GM12864 (cell line): ENCODE data around the gene UBE2L3.

ENCODE experiments used
- DNase-seq: peaks from one replicate; pipeline ENCODE4 v3.0.0-alpha.2; 2011; ENCODE audit warnings: low read depth
- H3K4me3 ChIP-seq: 2 replicates; pipeline ENCODE4 v1.5.1; 2011; ENCODE audit warnings: mild to moderate bottlenecking, low read depth, low read length, control low read depth
- TF ChIP-seq, protein P1 (sequence below): IDR thresholded peaks from 2 replicates; pipeline ENCODE4 v1.5.1; 2011; ENCODE audit warnings: low read depth, mild to moderate bottlenecking, moderate library complexity, low read length, control low read depth, inconsistent platforms; ENCODE audit errors: missing control alignments

The UBE2L3 gene

DNA sequence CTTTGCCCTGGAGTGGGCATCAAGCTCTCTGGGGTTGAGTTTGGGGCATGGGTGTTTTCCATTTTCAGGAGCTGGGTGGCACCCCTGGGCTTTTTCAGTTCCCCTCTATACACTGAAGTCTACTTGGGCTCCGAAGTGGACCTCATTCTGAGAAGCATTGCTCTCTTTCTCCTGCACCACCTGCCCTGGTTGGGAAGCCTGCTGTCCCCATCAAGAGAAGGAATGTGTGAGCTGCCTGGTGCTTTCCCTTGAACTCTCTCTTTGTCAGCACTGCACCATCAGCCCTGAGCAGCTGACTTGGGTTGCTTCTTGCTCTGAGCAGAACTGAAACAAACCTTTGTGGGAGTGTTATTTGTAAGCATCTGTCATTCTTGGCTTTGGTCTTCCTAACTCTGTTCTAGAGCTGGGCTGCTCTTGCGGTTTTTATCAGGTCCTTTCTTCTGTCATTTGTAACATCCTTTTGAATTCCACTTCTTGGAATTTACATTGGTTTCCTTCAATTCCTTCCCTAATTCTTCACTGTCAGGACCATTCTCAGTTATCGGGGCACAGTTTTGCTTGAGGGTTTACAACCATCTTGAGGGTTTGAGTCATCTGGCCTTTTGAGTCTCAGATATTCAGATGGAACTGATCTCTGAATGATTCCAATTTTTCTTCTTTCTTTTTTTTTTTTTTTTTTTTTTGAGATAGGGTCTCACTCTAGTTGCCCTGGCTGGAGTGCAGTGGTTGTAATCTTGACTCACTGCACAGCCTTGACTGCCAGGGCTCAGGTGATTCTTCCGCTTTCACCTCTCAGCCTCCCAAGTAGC lies 20.5 kb downstream of the UBE2L3 start:
- TF ChIP-seq, protein P1, sequence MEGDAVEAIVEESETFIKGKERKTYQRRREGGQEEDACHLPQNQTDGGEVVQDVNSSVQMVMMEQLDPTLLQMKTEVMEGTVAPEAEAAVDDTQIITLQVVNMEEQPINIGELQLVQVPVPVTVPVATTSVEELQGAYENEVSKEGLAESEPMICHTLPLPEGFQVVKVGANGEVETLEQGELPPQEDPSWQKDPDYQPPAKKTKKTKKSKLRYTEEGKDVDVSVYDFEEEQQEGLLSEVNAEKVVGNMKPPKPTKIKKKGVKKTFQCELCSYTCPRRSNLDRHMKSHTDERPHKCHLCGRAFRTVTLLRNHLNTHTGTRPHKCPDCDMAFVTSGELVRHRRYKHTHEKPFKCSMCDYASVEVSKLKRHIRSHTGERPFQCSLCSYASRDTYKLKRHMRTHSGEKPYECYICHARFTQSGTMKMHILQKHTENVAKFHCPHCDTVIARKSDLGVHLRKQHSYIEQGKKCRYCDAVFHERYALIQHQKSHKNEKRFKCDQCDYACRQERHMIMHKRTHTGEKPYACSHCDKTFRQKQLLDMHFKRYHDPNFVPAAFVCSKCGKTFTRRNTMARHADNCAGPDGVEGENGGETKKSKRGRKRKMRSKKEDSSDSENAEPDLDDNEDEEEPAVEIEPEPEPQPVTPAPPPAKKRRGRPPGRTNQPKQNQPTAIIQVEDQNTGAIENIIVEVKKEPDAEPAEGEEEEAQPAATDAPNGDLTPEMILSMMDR: no peak
- H3K4me3 ChIP-seq: no peak overlapping the region; the same call in 1 of the 2 replicates
- peak; percentile 64 for DNase-seq

DNA sequence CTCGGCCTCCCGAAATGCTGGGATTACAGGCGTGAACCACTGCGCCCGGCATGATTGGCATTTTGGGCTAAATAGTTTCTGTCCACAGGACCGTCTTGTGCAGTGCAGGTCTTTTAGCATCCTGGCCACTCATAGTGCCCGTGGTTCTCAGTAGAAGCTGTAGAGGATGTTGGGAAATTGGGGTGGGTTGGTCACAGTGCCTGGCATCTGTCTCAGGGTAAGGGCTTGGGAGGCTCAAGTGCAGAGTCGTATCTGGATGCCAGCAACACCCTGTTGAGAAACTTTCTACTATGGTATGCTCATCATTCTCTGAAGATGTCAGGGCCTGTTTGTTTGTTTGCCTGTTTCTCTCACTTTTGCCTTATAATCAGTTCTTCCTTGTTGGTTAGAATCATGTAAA lies 21.9 kb downstream of the UBE2L3 start:
- DNase-seq: no peak
- no peak overlapping the region for H3K4me3 ChIP-seq
- TF ChIP-seq, protein P1: no peak

DNA sequence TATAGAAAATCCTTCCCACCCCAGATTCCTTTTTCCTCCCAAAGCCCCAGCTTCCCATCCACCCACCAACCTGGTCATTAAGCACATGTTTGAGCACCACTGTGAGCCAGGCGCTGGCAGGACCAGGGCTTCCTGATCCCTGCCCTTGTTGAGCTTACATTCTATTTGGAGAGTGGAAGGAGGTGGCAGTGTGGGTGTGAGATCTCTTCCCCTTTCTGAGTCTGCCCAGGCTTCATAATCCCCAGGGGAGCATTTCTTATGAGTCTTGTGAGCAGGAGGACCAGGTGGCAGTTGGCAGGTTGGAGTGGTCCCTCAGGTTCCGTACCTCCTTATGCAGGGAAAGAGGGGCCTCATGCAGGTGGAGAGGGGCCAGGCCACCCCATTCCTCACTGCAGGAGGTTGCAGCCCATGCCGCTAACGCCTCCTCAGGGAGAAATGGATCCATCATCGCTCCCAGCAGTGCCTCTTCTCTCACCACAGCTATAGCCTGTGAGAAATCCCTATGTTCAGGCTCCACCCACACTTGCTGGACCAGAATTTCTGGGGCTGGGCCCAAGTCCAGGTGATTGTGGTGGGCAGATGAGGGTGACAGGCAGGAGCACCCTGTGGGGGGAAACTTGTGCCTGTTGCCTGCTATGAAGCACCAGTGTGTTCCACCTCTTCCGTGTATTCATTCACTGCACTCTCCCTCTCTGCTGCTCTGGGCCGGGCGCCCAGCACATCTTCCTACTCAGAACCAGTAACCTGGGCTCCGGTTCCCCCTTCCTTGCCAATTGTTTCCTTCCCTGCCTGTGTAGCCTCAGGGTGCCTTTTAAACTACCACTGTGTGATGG lies 23.5 kb downstream of the UBE2L3 start:
- TF ChIP-seq, protein P1: no peak
- no peak for DNase-seq
- H3K4me3 ChIP-seq: no peak overlapping the region

DNA sequence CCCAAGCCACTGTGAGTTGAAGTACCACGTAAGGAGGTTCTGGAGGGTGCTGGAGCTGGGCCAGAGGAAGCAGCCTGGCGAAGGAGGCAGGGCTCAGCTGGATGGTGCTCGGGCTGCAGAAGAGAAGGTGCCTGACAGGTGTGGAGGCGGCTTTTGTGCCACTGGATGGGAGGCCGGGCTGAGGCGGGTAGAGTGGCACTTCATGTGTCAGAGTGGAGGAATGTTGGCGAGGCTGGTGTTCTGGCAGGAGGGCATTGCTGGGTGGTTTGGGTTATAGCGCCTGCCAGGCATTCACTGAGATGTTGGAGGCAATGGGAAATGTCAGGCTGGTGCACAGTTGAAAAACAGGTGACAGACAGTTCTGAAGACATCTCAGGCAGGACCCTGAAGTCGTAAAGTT lies 24.2 kb downstream of the UBE2L3 start:
- TF ChIP-seq, protein P1: no peak
- no peak for DNase-seq
- no peak overlapping the region for H3K4me3 ChIP-seq

DNA sequence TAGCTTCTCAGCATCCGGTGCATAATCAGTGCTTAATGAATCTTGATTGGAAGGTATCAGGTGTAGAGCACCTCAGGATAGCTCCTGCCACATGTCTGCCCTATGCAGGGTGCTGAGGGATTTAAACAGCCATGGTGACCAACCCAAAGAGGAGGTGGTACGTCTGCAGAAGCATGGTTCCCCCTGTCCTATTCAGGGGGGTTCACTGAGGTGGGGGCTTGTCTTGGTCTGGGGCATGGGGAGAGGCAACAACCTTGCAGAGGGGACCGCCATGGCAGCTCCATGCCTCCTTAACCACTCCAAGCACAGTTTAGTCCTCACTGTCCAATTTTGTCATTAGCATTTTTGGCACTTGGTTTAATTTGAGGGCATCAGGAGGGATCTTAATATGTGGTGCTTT lies 24.9 kb downstream of the UBE2L3 start:
- TF ChIP-seq, protein P1: no peak
- DNase-seq: no peak
- no peak overlapping the region for H3K4me3 ChIP-seq

DNA sequence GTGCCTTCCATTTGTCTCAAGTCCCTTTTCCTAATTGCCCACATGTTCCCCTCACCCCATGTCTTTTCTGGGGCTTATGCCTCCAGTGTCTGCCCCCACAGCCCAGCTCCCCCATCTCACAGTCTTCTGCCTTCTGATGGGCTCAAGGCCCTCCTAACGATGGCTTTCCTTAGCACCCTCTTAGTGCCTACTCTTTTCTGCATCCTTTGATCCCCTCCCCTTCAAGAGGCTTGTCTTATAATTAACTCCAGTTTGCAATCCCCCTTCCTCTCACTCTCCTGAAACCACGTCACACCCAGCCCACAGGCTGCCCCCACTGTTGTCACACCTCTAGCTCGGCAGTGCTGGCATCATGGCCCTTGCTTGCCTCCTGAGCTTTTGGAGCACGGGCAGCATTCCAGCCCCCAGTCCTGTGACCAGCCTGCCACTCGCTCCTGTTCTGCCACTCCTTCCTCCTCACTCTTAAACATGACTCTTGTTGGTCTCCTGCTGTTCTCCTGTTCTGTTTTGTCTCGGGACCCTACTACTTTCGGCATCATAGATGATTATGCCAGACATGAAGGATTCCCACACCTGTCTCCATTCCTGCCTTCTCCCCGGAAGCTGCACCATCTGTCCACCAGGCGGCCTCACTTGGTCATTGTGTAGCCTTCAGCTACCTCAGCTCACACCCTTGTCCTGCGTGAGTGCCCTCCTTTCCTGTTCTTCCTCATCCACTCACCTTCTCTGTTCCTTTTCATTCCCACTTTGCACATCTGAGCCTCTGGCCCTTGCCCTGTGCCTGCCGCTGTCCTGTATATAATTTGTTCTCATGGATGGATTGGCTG lies 26.1 kb downstream of the UBE2L3 start:
- TF ChIP-seq, protein P1: peak; percentile 14
- H3K4me3 ChIP-seq: no peak overlapping the region
- DNase-seq: no peak
